Heart left ventricle (tissue), 13 donors: ENCODE results near the gene CSNK1G1.

Experiments used
- POLR2A ChIP-seq, 2 donors: fragments of 450-650 bp; IDR thresholded peaks; one replicate each; pipeline ENCODE4 v1.6.1; 2017; ENCODE audit warnings: antibody characterized with exemption in 2 of 2, mild to moderate bottlenecking in 2 of 2, moderate library complexity in 2 of 2
- TF ChIP-seq, protein P1 (sequence below), 12 donors: fragments of 200-600 bp; sonication (generic) in 4 of 12; IDR thresholded peaks; one replicate each; pipeline versions ENCODE4 v1.5.0 to v1.8.0; 2018 to 2022; ENCODE audit warnings: antibody characterized with exemption in 12 of 12, mild to moderate bottlenecking in 5 of 12
- donor health status: ischemic (EF 13 %, LVEDD 7.1; RV severe dilation, severe dysfunction).
- donor health status: DM: no; HTN: yes; CAD: no.
- donor health status: DM: no; HTN: no; CAD: no.
- donor health status: ischemic (EF 25% LVEDD 6.9; RV normal size, moderate dysfunction).
- donor health status: ischemic (EF 25% LVEDD 5.7; RV mildly dilated, moderate dysfunction).
- donor health status: ischemic (EF 35%, LVEDD 5.7; RV mildly dilated, moderate dysfunction).
- donor health status: nonischemic (EF 11% LVEDD 7.7; RV severe dilation, severe dysfunction).
- donor health status: DM: yes; HTN: yes; CAD: no.
- donor health status: PGD.
- donor health status: ischemic (EF 29% LVEDD 5.4; RV normal size, mild dysfunction).
- donor health status: nonischemic (EF 23%, LVEDD 6.1; RV moderate dilation, normal function).

DNA sequence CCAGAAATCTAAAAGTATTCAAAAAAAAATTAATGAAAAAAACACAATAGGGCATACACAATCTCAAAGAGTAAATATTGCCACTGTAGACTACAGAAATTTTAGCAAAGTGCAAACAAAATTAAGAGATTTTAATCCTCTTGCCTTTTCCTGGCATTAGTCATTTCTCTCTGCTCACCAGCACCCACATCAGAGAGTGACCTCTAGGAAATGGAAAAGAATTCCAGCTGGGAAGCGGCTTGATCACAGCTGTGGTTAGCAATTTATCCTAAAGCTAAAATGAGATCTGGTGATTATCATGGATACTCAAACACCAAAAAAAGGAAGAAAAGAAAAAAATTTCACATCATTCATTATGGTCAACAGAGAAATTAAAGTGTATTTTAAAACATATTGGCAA lies 7.5 kb downstream of the CSNK1G1 start:
- TF ChIP-seq, protein P1, sequence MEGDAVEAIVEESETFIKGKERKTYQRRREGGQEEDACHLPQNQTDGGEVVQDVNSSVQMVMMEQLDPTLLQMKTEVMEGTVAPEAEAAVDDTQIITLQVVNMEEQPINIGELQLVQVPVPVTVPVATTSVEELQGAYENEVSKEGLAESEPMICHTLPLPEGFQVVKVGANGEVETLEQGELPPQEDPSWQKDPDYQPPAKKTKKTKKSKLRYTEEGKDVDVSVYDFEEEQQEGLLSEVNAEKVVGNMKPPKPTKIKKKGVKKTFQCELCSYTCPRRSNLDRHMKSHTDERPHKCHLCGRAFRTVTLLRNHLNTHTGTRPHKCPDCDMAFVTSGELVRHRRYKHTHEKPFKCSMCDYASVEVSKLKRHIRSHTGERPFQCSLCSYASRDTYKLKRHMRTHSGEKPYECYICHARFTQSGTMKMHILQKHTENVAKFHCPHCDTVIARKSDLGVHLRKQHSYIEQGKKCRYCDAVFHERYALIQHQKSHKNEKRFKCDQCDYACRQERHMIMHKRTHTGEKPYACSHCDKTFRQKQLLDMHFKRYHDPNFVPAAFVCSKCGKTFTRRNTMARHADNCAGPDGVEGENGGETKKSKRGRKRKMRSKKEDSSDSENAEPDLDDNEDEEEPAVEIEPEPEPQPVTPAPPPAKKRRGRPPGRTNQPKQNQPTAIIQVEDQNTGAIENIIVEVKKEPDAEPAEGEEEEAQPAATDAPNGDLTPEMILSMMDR (IDR thresholded peaks at IDR 0.05) = no peak
- no peak for TF ChIP-seq POLR2A (IDR thresholded peaks at IDR 0.05)
